HG02943 (cell line): ENCODE data around the gene EDN2.

Experiments used
- ATAC-seq: cut with Tn5 transposase; IDR thresholded peaks from one replicate; pipeline ENCODE4 v1.9.1; 2021; ENCODE audit warnings: mild to moderate bottlenecking, low read depth, moderate library complexity; ENCODE audit not compliant: unreplicated experiment

Gene EDN2

GRCh38 chr1:41500378-41500777 lies 15.9 kb upstream of the EDN2 start:
- ATAC-seq, result no peak

GRCh38 chr1:41499591-41499990 lies 15.1 kb upstream of the EDN2 start:
- ATAC-seq, result no peak

GRCh38 chr1:41498804-41499203 lies 14.3 kb upstream of the EDN2 start:
- ATAC-seq, result no peak

GRCh38 chr1:41498391-41498790 lies 13.9 kb upstream of the EDN2 start:
- no peak for ATAC-seq

GRCh38 chr1:41497461-41498030 lies 13.1 kb upstream of the EDN2 start:
- no peak for ATAC-seq

GRCh38 chr1:41497056-41497440 lies 12.6 kb upstream of the EDN2 start:
- ATAC-seq, result no peak

- ATAC-seq, result no peak
Observed at GRCh38 chr1:41496080-41497055, 11.9 kb upstream of the EDN2 start.

- ATAC-seq, result no peak
Observed at GRCh38 chr1:41495210-41495948, 10.9 kb upstream of the EDN2 start.

GRCh38 chr1:41494351-41495209 lies 10.1 kb upstream of the EDN2 start:
- no peak for ATAC-seq

GRCh38 chr1:41493626-41494350 lies 9.3 kb upstream of the EDN2 start:
- ATAC-seq, result no peak

GRCh38 chr1:41493117-41493536 lies 8.6 kb upstream of the EDN2 start:
- no peak for ATAC-seq

- ATAC-seq, result no peak
Observed at GRCh38 chr1:41492341-41492848, 7.9 kb upstream of the EDN2 start.

- ATAC-seq, result no peak
Observed at GRCh38 chr1:41490911-41491310, 6.4 kb upstream of the EDN2 start.

- ATAC-seq, result no peak
Observed at GRCh38 chr1:41489561-41489960, 5.1 kb upstream of the EDN2 start.

- ATAC-seq, result no peak
Observed at GRCh38 chr1:41488040-41488951, 3.8 kb upstream of the EDN2 start.

- no peak for ATAC-seq
Observed at GRCh38 chr1:41487126-41488039, 2.9 kb upstream of the EDN2 start.

- ATAC-seq, result no peak
Observed at GRCh38 chr1:41486371-41487125, 2.1 kb upstream of the EDN2 start.
